Umbilical cord (tissue), 2 donors: ENCODE results near the gene SPTBN4. TPM values are rescaled to one million over a fixed set of nuclear protein-coding genes. Genes with fewer than 3 reads are reported as not detected.
"Not testable (repeated sequence)": the region's sequence is repeated elsewhere in the genome, so short reads cannot be mapped to it uniquely, and the experiment has no call there.

Source experiments
- DNase-seq: peaks from one replicate; pipeline ENCODE4 v3.0.0-alpha.2; 2015; ENCODE audit warnings: low spot score
- total RNA-seq: library from RNA; depleted of rRNA; stranded (reverse); fragments of >200 nt; gene quantifications from one replicate; pipeline ENCODE4 v1.2.3, GENCODE V29; 2014; ENCODE audit warnings: low replicate concordance; ENCODE audit not compliant: insufficient read depth

SPTBN4 gene
- total RNA-seq, 1 donor from 2014 or later, result 5.8 TPM

DNA sequence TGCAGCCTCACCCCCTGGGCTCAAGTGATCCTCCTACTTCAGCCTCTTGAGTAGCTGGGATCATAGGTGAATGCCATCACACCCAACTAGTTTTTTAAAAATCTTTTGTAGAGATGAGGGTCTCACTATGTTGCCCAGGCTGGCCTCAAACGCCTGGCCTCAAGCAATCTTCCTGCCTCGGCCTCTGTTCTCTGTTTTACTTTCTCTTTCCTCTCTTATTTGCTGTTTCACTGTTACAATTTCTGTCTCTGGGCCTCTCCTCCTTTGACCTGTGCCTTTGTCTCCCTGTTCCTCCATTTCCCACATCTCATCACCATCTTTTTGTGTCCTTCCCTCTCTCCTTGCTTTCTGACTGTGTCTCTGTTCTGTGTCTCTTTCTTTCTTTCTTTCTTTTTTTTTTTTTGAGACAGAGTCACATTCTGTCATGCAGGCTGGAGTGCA, 119.2 kb downstream of the SPTBN4 start:
- no peak for DNase-seq

DNA sequence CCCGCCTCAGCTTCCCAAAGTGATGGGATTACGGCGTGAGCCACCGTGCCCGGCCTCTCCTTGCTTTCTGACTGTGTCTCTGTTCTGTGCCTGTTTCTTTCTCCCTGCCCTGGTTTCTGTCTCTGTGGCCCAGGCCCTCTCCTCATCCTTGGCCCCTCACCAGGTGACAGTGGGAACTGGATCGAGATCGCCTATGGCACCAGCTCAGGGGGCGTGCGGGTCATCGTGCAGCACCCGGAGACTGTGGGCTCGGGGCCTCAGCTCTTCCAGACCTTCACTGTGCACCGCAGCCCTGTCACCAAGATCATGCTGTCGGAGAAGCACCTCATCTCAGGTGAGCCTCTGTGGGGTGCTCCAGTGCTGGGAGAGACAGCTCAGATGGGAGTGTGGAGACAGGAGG, 119.8 kb downstream of the SPTBN4 start:
- DNase-seq, result no peak

- no peak for DNase-seq
Measured at GRCh38 chr19:40588110-40588854, 121.5 kb downstream of the SPTBN4 start.

DNA sequence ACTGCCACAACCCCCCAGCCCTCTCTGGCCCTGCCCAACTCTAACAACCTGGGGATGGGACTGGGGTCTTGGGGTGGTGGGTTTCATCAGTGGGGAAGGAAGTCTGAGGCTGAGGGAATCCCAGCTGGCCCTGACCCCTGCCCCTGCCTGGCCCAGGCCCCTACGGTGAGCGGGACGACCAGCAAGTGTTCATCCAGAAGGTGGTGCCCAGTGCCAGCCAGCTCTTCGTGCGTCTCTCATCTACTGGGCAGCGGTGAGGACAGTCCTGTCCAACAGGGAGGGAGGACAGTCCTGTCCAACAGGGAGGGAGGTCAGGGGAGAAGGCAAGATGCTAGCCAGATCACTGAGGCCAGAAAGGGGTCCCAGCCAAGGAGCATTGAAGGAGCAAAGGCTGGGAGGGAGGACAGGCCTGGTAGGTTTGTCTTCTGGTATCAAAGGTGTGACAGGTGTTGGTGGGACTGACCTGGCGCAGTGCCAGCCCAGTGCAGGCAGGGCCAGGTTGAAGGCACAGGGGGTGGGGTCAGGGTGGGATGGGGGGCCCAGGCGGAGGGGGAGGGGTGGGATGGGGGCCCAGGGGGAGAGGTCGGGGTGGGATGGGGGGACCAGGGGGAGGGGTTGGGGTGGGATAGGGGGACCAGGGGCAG, 122.2 kb downstream of the SPTBN4 start:
- no peak for DNase-seq

DNA sequence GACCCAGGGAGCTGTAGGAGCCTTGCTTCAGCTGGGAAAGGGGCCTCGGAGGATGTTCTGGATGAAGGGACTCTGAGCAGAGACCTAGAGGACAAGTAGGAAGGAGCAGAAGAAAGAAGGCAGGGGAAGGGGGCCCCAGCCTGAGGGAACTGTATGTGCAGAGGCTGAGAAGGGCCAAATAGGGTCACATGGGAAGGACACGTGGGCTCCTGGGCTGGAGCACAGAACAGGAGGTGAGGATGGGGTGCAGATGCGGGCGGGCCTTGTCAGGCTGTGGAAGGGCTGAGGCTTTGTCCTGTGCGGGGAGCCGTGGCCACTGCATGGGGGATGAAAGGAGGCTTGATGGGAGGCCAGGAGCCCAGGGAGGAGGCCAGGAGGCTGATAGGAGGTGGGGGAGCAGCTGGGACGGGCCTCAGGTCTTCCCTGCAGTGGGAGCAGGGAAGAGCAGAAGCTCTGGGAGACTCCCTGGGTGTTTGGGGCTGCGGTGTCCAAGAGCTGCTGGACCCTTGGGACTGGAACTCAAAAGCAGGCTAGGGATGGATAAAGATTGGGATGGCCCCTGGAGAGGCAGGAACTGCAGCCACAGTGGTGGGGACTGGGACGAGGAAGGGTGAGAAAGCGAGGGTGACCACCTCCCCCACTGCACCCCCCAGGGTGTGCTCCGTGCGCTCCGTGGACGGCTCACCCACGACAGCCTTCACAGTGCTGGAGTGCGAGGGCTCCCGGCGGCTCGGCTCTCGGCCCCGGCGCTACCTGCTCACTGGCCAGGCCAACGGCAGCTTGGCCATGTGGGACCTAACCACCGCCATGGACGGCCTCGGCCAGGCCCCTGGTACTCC, 123.0 kb downstream of the SPTBN4 start:
- no peak for DNase-seq

- no peak for DNase-seq
Measured at GRCh38 chr19:40590464-40591265, 123.9 kb downstream of the SPTBN4 start.

GRCh38 chr19:40591724-40592123, 124.9 kb downstream of the SPTBN4 start:
- DNase-seq, result not testable (repeated sequence)

GRCh38 chr19:40592170-40592569, 125.4 kb downstream of the SPTBN4 start:
- no peak for DNase-seq

GRCh38 chr19:40594255-40594654, 127.5 kb downstream of the SPTBN4 start:
- DNase-seq, result no peak

- no peak for DNase-seq
Measured at GRCh38 chr19:40594657-40595091, 127.9 kb downstream of the SPTBN4 start.

DNA sequence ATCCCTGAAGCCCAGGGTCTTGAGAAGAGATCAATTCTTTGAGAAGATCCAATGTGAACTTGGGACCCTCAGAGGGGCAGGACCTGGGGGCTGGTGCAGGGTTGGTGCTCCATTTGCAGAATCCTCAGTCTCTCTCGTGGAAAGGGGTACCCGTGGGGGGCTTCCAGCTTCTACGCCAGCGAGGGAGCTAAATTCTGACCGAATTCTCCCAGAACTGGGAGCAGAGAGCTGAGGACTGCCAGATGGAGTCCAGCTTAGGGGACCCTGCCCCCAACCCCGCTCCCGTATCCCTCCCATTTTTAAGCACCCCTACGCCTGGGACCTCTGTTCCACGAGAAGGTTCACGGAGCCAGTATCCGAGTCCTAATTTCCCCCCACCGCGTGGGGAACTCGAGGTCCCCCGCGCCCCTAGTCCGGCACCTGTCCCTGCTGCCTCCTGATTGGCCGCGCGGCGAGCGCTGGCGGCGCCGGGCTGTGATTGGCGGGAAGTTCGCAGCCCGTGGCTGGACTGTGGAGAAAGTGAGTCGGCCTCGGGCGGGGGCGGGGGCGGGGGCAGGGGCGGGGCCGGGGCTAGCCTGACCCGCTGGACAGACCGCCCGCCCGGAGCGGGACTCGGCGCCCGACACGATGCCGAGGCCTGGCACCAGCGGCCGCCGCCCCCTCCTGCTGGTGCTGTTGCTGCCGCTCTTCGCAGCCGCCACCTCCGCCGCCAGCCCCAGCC, 130.0 kb downstream of the SPTBN4 start:
- peak; percentile 59 for DNase-seq

DNA sequence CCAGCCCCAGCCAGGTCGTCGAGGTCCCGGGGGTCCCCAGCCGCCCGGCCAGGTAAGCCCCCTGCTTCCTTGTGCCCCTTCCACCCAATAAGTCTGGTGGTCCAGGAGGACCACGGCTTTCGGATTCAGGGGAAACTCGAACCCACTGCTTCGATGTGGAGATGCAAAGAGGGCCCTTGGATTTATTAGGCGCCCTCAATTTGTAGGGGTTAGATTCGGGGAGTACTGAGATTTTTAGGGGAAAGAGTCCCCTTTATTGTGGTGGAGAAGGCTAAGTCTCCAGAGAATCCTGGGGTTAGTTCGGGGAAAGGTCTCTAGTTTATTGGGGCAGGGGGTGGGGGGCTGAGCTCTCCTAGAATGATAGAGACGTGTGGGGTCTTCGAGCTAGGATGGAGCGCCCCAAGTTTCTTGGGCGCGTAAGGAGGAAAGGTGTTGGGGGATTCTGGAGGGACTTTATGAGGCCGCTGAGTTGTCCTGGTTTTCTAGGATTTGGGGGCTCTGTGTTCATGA, 130.6 kb downstream of the SPTBN4 start:
- no peak for DNase-seq

DNA sequence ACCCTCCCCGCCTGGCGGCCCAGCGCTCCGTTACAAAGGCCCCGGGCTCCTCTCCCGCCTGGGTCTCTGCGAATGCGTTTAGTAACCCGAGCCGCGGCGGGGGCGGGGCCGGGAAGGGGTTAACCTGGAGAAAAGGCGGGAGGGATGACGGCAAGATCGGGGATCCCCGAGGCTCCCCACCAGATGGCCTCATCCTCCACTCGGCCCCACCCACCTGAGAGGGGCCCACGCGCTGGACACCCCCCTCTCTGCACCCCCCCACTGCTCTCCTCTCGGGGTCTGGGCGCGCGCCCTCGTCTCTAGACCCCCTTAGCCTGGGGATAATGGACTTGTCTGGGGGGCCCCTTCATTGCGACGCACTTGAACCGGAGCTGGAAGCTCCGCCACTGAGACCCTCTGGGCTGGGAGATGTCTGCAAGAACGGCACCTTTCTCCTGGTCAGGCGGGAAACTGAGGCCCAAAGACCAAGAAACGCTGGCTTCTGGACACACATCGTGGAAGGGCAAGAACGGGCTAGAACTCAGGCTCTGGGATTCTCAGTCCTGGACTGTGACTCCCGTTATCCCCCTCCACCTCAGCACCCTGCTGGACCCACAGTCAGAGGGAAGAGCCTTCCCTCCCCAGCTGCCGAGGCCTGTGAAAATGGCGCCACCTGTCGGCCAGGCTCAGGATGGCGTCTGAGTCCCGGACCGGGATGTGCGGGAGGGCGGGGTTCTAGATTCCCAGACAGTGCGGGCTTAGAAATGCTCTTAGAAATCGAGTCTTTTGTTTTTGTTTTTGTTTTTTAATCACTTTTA, 131.5 kb downstream of the SPTBN4 start:
- peak; percentile 92 for DNase-seq

GRCh38 chr19:40598918-40599307, 132.1 kb downstream of the SPTBN4 start:
- no peak for DNase-seq

DNA sequence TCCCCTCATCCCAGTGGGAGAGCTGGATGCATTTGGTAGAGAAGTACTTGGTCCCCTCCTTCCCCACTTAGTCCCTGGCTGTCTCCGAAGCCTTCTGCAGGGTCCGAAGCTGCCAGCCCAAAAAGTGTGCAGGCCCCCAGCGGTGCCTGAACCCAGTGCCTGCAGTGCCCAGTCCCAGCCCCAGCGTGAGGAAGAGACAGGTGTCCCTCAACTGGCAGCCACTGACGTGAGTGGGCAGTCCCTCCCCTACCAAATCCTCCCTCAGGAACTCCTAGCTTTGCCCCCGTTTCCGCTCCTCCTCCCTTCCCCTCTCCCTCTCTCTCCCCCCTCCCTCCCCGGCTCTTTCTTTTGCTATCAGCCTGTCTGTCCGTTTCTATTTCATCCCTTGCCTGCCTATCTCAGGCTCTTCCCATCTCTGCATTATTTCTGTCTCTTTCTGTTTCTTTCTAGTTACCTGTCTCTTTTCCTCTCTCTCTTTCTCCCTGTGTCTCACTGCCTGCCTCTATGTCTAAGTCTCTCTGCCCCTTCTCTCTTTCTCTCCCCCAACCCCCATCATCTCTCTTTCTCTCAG, 132.6 kb downstream of the SPTBN4 start:
- DNase-seq, result peak; percentile 58

GRCh38 chr19:40599902-40600569, 133.2 kb downstream of the SPTBN4 start:
- no peak for DNase-seq

DNA sequence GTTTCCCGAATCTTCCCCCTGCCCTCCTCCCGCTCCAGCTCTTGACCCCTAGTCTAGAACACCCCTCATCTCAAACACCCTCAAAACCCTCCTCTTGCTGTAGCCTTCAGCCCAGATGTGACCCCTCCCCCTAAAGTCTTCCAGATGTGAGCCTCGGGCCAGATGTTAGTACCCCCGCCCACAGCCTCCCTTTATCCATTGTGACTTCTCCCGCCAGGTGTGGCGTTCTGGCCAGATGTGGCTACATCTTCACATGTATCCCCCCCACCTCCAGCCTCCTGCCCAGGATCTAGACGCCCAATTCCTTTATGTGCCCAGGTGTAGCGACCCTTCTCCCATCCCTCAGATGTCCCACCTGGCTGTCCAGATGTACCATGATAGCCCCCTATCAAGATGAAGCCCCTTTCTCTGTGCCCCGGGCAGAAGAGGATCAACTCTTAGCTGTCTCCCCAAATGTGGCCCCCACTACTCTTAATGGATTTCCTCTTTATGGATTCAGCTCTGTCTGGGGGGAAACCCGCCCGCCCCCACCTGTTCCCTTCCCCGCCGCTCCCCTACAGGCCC, 133.9 kb downstream of the SPTBN4 start:
- DNase-seq, result no peak
